ENCODE results near the gene KATNAL1.

Gene KATNAL1

GRCh38 chr13:30192320-30193093, 114.8 kb downstream of the KATNAL1 start:
- in situ Hi-C loops (cut with MboI; ENCODE audit: low sequenced_read_pairs, unreplicated experiment): no loop called here
- DNase-seq (ENCODE audit: low spot score): no peak
- TF ChIP-seq, protein P1, sequence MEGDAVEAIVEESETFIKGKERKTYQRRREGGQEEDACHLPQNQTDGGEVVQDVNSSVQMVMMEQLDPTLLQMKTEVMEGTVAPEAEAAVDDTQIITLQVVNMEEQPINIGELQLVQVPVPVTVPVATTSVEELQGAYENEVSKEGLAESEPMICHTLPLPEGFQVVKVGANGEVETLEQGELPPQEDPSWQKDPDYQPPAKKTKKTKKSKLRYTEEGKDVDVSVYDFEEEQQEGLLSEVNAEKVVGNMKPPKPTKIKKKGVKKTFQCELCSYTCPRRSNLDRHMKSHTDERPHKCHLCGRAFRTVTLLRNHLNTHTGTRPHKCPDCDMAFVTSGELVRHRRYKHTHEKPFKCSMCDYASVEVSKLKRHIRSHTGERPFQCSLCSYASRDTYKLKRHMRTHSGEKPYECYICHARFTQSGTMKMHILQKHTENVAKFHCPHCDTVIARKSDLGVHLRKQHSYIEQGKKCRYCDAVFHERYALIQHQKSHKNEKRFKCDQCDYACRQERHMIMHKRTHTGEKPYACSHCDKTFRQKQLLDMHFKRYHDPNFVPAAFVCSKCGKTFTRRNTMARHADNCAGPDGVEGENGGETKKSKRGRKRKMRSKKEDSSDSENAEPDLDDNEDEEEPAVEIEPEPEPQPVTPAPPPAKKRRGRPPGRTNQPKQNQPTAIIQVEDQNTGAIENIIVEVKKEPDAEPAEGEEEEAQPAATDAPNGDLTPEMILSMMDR (IDR thresholded peaks at IDR 0.05; ENCODE audit: borderline replicate concordance, control extremely low read depth, extremely low read depth, insufficient read depth, missing control alignments): no peak

- TF ChIP-seq, protein P1 (IDR thresholded peaks at IDR 0.05; ENCODE audit: borderline replicate concordance, control extremely low read depth, extremely low read depth, insufficient read depth, missing control alignments): no peak
- in situ Hi-C loops (cut with MboI; ENCODE audit: low sequenced_read_pairs, unreplicated experiment): no loop called here
- no peak for DNase-seq (ENCODE audit: low spot score)
Measured at GRCh38 chr13:30191491-30192100, 115.8 kb downstream of the KATNAL1 start.

GRCh38 chr13:30186634-30187415, 120.5 kb downstream of the KATNAL1 start:
- in situ Hi-C loops (cut with MboI; ENCODE audit: low sequenced_read_pairs, unreplicated experiment): no loop called here
- DNase-seq (ENCODE audit: low spot score): no peak
- TF ChIP-seq, protein P1 (IDR thresholded peaks at IDR 0.05; ENCODE audit: borderline replicate concordance, control extremely low read depth, extremely low read depth, insufficient read depth, missing control alignments): no peak

- TF ChIP-seq, protein P1 (IDR thresholded peaks at IDR 0.05; ENCODE audit: borderline replicate concordance, control extremely low read depth, extremely low read depth, insufficient read depth, missing control alignments): no peak
- in situ Hi-C loops (cut with MboI; ENCODE audit: low sequenced_read_pairs, unreplicated experiment): no loop called here
- DNase-seq (ENCODE audit: low spot score): no peak
Measured at GRCh38 chr13:30181888-30182651, 125.3 kb downstream of the KATNAL1 start.

- DNase-seq (ENCODE audit: low spot score): no peak
- TF ChIP-seq, protein P1 (IDR thresholded peaks at IDR 0.05; ENCODE audit: borderline replicate concordance, control extremely low read depth, extremely low read depth, insufficient read depth, missing control alignments): no peak
- in situ Hi-C loops (cut with MboI; ENCODE audit: low sequenced_read_pairs, unreplicated experiment): no loop called here
Measured at GRCh38 chr13:30179597-30180276, 127.6 kb downstream of the KATNAL1 start.

Data from GM13976 (cell line).